HEK293 (cell line): ENCODE data around the gene PPARG.

Experiments
- CTCF ChIA-PET: fragments of 350-600 bp; formaldehyde crosslinking; extraction: SDS; loops from one replicate; lab custom pipeline; 2021; ENCODE audit warnings: antibody characterized with exemption; lab: Yijun Ruan, JAX
- POLR2A ChIA-PET: fragments of 300-600 bp; formaldehyde crosslinking; extraction: SDS; loops from one replicate; lab custom pipeline; 2020; ENCODE audit warnings: antibody characterized with exemption, inconsistent platforms; lab: Yijun Ruan, JAX
- H3K27ac ChIP-seq: fragments of 200-500 bp; sonication (Bioruptor generic); 2 replicates; pipeline ENCODE4 v1.5.1; 2014; ENCODE audit warnings: low read depth, low read length, control low read depth, inconsistent platforms; ENCODE audit errors: extremely low read depth
- H3K36me3 ChIP-seq, 2 experiments: fragments of 200-500 bp in 1 of 2; sonication (Bioruptor generic) in 1 of 2; 1 replicate in 1 of 2; 2 replicates in 1 of 2; pipeline ENCODE4 v1.5.1; 2014 to 2017; ENCODE audit warnings: inconsistent platforms in 2 of 2, low read length in 2 of 2; ENCODE audit not compliant: control insufficient read depth in 2 of 2, insufficient read depth in 1 of 2
- H3K4me1 ChIP-seq: fragments of 200-500 bp; sonication (Bioruptor generic); 2 replicates; pipeline ENCODE4 v1.5.1; 2014; ENCODE audit warnings: mild to moderate bottlenecking, low read length, inconsistent platforms; ENCODE audit not compliant: control insufficient read depth, insufficient read depth
- H3K4me3 ChIP-seq: 2 replicates; pipeline ENCODE4 v1.5.1; 2011; ENCODE audit warnings: low read depth, mild to moderate bottlenecking, control low read depth, low read length, moderate library complexity
- H3K9me3 ChIP-seq: fragments of 200-500 bp; sonication (Bioruptor generic); 2 replicates; pipeline ENCODE4 v1.5.1; 2014; ENCODE audit warnings: low read depth, low read length, inconsistent platforms; ENCODE audit not compliant: control insufficient read depth, insufficient read depth
- GLI4 ChIP-seq: fragments of 450-650 bp; formaldehyde crosslinking; IDR thresholded peaks from 2 replicates; pipeline ENCODE4 v1.5.1; 2016; ENCODE audit warnings: missing biosample characterization, missing genetic modification characterization
- HOXC10 ChIP-seq: sonication (generic); formaldehyde crosslinking; IDR thresholded peaks from 2 replicates; pipeline ENCODE4 v1.8.1; 2023; ENCODE audit warnings: mild to moderate bottlenecking, missing genetic modification reagents
- PRDM2 ChIP-seq: fragments of 450-650 bp; formaldehyde crosslinking; IDR thresholded peaks from 2 replicates; pipeline ENCODE4 v1.5.1; 2016; ENCODE audit warnings: missing biosample characterization, missing genetic modification characterization, borderline replicate concordance
- SETDB1 ChIP-seq: IDR thresholded peaks from one replicate; pipeline ENCODE4 v1.6.1; 2017; ENCODE audit warnings: mild to moderate bottlenecking, low read length, moderate library complexity, mixed read lengths; ENCODE audit not compliant: insufficient read length
- TRIM28 ChIP-seq: IDR thresholded peaks from 2 replicates; pipeline ENCODE4 v1.6.1; 2011; ENCODE audit warnings: low read length, control low read depth, borderline replicate concordance
- YY1 ChIP-seq: fragments of 450-650 bp; formaldehyde crosslinking; IDR thresholded peaks from 2 replicates; pipeline ENCODE4 v1.5.1; 2018; ENCODE audit warnings: missing biosample characterization, missing genetic modification characterization
- YY2 ChIP-seq: fragments of 450-650 bp; formaldehyde crosslinking; IDR thresholded peaks from 2 replicates; pipeline ENCODE4 v1.5.1; 2016; ENCODE audit warnings: missing biosample characterization, missing genetic modification characterization
- ZBTB17 ChIP-seq: fragments of 450-650 bp; formaldehyde crosslinking; IDR thresholded peaks from 2 replicates; pipeline ENCODE4 v1.5.1; 2016; ENCODE audit warnings: missing biosample characterization, missing genetic modification characterization
- ZBTB26 ChIP-seq: fragments of 450-650 bp; formaldehyde crosslinking; optimal IDR thresholded peaks from 2 replicates; pipeline ENCODE3; 2016; ENCODE audit warnings: missing biosample characterization, mild to moderate bottlenecking, missing genetic modification characterization
- ZFP3 ChIP-seq: fragments of 450-650 bp; formaldehyde crosslinking; IDR thresholded peaks from 2 replicates; pipeline ENCODE4 v1.5.1; 2016; ENCODE audit warnings: low read depth, missing biosample characterization, missing genetic modification characterization
- ZFP37 ChIP-seq: fragments of 450-650 bp; formaldehyde crosslinking; IDR thresholded peaks from 2 replicates; pipeline ENCODE4 v1.5.1; 2016; ENCODE audit warnings: missing biosample characterization, missing genetic modification characterization
- ZNF16 ChIP-seq: fragments of 450-650 bp; formaldehyde crosslinking; IDR thresholded peaks from 2 replicates; pipeline ENCODE4 v1.5.1; 2016; ENCODE audit warnings: low read depth, missing biosample characterization, missing genetic modification characterization
- ZNF211 ChIP-seq: fragments of 450-650 bp; formaldehyde crosslinking; IDR thresholded peaks from 2 replicates; pipeline ENCODE4 v1.5.1; 2016; ENCODE audit warnings: low read depth, missing biosample characterization, missing genetic modification characterization
- ZNF404 ChIP-seq: fragments of 450-650 bp; formaldehyde crosslinking; IDR thresholded peaks from 2 replicates; pipeline ENCODE4 v1.5.1; 2017; ENCODE audit warnings: missing biosample characterization, missing genetic modification characterization
- ZNF513 ChIP-seq: fragments of 450-650 bp; IDR thresholded peaks from 2 replicates; pipeline ENCODE4 v1.5.1; 2018; ENCODE audit warnings: missing biosample characterization, missing genetic modification characterization
- ZNF677 ChIP-seq: fragments of 450-650 bp; IDR thresholded peaks from 2 replicates; pipeline ENCODE4 v1.5.0; 2018; ENCODE audit warnings: missing biosample characterization, mild to moderate bottlenecking, missing genetic modification characterization, moderate library complexity
- ZNF791 ChIP-seq: fragments of 450-650 bp; formaldehyde crosslinking; IDR thresholded peaks from 2 replicates; pipeline ENCODE4 v1.5.1; 2016; ENCODE audit warnings: missing biosample characterization, missing genetic modification characterization
- ZNF837 ChIP-seq: fragments of 450-650 bp; formaldehyde crosslinking; IDR thresholded peaks from 2 replicates; pipeline ENCODE4 v1.5.1; 2016; ENCODE audit warnings: missing biosample characterization, missing genetic modification characterization
- TF ChIP-seq, protein P1 (sequence below): fragments of 450-650 bp; formaldehyde crosslinking; conservative IDR thresholded peaks from 2 replicates; pipeline ENCODE4 v1.5.1; 2016; ENCODE audit warnings: low read depth, missing biosample characterization, missing genetic modification characterization

PPARG gene

DNA sequence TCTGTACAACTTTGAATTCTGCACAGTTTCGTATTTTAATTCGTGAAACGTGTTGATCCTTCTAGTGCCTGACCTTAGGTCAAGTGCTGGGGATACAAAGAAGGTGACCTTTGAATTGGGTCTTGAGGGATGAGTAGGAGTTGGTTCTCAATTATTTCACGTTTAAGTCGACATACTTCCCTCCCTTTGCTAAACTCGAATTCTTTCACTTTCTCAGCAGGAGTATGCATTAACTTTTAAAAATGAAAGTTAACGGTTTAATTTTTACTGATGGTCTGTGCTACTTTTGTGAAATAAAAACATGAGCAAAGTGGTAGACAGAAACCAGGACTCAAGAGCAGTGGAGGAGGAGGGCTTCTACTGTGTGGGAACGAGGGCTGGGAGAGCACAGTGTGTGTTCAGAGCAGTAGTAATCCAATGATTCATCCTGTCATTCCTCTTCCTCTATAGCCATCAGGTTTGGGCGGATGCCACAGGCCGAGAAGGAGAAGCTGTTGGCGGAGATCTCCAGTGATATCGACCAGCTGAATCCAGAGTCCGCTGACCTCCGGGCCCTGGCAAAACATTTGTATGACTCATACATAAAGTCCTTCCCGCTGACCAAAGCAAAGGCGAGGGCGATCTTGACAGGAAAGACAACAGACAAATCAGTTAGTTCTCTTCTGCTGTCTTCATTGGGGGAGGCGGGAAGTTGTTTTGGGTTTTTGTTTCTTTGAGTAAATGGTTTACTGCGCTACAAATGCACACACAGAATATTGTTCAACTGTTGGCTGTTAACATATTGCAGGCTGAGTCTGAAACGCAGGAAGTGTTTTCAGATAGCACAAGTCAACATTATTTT, 116.8 kb downstream of the PPARG start:
- ChIA-PET POLR2A (no interaction called here), CTCF (no interaction called here)
- H3K27ac ChIP-seq, result no peak overlapping the region
- H3K9me3 ChIP-seq, result no peaks in the 10 kb centered on the region
- H3K4me1 ChIP-seq, result no peaks in the 10 kb centered on the region
- no peaks in the 10 kb centered on the region for H3K36me3 ChIP-seq
- TF ChIP-seq TRIM28, result peak; percentile 37; the same call in 1 of the 2 replicates
- no peak for TF ChIP-seq PRDM2 (tag by site-specific recombination)
- TF ChIP-seq ZFP3 (tag by site-specific recombination), result peak; percentile 73
- no peak for TF ChIP-seq GLI4 (tag by site-specific recombination)
- peak; percentile 74 for TF ChIP-seq SETDB1
- H3K4me3 ChIP-seq, result no peak overlapping the region

GRCh38 chr3:12408984-12409683, 120.3 kb downstream of the PPARG start:
- TF ChIP-seq ZNF837 (tag by site-specific recombination) (no peak), ZNF211 (tag by site-specific recombination) (no peak), ZNF404 (tag by site-specific recombination) (no peak), ZNF791 (no peak), ZNF16 (tag by site-specific recombination) (no peak), ZNF513 (tag by site-specific recombination) (no peak), YY2 (tag by site-specific recombination) (no peak), ZNF677 (tag by site-specific recombination) (no peak), ZBTB17 (tag by site-specific recombination) (no peak), ZBTB26 (tag by site-specific recombination) (no peak), YY1 (tag by site-specific recombination) (no peak), HOXC10 (CRISPR knock-in tag) (no peak), ZFP37 (tag by site-specific recombination) (no peak)
- TF ChIP-seq, protein P1, sequence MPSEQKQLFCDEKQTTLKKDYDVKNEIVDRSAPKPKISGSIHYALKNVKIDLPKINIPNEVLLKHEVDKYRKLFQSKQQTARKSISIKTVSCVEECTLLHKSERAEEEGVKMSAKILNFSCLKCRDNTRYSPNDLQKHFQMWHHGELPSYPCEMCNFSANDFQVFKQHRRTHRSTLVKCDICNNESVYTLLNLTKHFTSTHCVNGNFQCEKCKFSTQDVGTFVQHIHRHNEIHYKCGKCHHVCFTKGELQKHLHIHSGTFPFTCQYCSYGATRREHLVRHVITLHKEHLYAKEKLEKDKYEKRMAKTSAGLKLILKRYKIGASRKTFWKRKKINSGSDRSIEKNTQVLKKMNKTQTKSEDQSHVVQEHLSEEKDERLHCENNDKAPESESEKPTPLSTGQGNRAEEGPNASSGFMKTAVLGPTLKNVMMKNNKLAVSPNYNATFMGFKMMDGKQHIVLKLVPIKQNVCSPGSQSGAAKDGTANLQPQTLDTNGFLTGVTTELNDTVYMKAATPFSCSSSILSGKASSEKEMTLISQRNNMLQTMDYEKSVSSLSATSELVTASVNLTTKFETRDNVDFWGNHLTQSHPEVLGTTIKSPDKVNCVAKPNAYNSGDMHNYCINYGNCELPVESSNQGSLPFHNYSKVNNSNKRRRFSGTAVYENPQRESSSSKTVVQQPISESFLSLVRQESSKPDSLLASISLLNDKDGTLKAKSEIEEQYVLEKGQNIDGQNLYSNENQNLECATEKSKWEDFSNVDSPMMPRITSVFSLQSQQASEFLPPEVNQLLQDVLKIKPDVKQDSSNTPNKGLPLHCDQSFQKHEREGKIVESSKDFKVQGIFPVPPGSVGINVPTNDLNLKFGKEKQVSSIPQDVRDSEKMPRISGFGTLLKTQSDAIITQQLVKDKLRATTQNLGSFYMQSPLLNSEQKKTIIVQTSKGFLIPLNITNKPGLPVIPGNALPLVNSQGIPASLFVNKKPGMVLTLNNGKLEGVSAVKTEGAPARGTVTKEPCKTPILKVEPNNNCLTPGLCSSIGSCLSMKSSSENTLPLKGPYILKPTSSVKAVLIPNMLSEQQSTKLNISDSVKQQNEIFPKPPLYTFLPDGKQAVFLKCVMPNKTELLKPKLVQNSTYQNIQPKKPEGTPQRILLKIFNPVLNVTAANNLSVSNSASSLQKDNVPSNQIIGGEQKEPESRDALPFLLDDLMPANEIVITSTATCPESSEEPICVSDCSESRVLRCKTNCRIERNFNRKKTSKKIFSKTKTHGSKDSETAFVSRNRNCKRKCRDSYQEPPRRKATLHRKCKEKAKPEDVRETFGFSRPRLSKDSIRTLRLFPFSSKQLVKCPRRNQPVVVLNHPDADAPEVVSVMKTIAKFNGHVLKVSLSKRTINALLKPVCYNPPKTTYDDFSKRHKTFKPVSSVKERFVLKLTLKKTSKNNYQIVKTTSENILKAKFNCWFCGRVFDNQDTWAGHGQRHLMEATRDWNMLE (tag by site-specific recombination), result no peak
- no peak overlapping the region for H3K27ac ChIP-seq
- no peak overlapping the region for H3K4me3 ChIP-seq
- H3K9me3 ChIP-seq, result no peaks in the 10 kb centered on the region
- CTCF ChIA-PET, result interaction anchor here (0.7 kb wide), 1 partner anchor 553 kb away, joined by 5 read pairs; no protein-coding TSS in a partner anchor
- no peaks in the 10 kb centered on the region for H3K36me3 ChIP-seq
- POLR2A ChIA-PET, result no interaction called here
- no peaks in the 10 kb centered on the region for H3K4me1 ChIP-seq
